NCI-H2196 (cell line): Measurements from ENCODE around the gene COL23A1.
"Not testable (repeated sequence)": the region's sequence is repeated elsewhere in the genome, so short reads cannot be mapped to it uniquely, and the experiment has no call there.

Experiments used
- DNase-seq: peaks from one replicate; lab custom pipeline; 2025; ENCODE audit not compliant: unreplicated experiment; lab: John Stamatoyannopoulos, UW

The COL23A1 gene

DNA sequence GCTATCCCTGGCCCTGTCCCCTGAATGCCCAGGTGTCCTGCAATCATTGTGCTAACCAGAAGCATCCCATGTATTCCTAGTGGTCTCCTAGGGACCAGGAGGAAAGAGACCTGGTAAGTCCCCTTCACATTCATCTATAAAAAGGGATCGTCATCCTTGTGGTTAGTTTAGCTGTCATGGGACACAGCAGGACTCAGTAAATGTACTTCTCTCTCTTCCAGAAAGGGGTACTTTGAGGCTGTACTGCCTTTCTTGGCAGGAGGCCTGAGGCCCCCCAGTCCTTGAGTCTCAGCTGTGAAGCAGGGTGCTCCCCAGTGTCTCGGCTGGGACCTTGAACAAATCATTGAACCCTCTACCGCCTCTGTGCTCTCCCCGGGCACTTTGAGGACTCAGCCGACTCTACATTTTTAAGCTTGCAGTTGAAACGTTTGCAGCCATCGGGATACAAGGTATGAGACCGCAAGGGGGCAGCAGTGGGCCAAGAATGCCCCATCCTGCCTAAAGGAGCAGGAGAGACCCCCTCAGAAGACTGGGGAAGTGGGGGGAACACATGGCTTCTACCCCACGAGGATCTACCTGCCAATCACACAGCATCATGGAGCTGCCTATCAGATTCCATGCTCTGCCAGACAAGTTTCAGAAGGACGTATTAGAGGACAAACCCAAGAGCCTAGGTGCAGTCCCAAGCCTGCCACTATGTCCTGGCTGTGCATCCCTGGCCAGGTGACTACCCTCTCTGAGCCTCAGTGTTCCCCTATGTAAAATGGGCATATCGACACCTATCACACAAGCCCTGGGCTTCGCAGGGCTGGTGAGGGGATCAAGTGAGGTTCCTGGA lies 355.2 kb downstream of the COL23A1 start:
- peak; percentile 40 for DNase-seq

DNA sequence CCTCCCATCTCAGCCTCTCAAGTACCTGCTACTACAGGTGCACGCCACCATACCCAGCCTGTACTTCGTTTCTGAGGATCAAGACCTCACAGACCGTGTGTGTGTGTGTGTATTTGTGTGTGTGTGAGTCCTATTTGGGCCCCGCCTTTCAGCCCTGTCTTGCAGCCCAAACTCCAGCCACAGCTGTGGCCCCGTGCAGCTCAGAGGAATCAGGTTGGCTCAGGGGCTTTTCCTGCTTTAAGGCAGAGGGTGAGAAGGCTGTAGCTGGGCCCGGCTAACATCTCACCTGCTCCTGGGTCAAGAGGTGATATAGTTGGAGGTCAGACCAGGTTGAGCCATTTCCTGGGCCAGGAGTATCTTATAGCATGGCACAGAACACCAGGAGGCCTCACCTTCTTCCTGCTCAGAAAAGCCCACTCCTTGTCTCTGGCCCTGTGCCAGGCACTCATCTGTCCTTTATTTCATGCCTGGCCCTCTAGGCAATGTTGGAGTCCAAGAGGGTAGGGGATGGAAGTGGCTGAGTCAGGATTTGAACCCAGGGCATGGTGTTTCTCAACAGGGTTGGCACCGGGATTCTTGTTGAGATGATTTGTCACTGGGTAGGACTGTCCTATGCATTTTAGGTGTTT lies 356.0 kb downstream of the COL23A1 start:
- DNase-seq: no peak

DNA sequence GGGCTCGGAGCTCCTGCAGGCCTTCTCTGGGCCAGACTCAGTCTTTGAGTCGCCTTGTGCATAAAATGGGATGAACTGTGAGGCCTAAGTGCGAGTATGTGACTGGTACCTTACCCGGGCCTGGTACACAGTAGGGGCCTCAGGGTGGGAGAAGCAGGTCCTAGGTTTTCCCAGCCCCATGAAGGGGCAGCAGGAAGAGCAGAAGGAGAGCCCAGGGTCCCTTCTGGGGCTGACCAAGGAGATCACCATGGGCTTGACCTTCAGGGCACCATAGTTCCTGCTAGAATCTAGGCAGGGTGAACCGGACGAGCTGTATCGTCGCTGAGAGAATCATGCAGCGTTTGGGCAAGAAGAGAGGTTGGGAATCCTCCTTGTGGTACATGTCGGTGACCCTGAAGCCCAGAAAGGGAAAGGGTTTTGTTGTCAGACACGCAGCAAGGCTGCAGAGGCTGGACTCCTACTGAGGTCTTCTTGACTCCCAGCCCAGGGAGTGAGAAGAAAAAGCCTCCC lies 357.2 kb downstream of the COL23A1 start:
- DNase-seq: no peak

DNA sequence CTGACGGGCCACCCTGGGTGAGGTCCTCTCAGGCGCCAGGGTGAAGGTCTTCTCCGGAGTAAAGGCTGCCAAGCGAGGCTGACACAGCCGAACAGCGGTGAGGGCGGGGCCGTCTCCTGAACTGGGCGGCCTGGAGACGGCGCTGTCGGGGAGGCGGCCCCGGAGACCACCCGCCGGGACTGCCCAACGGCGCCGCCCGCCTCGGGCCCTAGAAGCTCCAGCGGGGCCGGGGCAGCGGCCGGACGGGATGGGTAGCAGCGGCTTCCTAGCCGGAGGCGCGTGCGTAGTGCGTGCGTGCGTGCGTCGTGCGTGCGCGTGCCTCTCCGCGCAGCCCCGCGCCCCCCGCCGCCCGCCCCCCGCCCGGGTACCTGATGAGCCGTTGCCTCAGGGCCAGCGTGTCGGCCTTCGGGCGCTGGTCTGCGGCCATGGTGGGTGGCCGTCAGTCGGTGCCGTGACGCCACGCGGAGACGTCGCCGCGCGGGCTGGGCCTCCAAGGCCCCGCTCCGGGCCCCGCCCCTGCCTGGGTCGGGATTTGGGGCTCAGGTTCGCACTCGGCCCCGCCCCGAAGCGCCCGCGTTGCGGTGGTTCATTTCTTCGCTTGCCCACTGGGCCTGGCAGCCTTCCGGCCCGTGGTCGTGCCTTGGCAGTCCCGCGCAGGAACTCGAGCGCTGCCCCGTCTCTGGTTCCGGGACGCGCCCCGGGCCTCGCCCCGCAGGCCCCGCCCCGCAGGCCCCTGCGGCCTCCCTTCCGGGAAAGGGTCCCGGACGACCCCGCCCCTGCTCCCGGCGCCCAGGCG lies 357.9 kb downstream of the COL23A1 start, which contains the start of gene PHYKPL:
Gene PHYKPL (minus strand): TSS at position 679 of the 796 bp plus-strand sequence. CDS start 252 bp downstream, at position 427.
- peak; percentile 82 for DNase-seq

DNA sequence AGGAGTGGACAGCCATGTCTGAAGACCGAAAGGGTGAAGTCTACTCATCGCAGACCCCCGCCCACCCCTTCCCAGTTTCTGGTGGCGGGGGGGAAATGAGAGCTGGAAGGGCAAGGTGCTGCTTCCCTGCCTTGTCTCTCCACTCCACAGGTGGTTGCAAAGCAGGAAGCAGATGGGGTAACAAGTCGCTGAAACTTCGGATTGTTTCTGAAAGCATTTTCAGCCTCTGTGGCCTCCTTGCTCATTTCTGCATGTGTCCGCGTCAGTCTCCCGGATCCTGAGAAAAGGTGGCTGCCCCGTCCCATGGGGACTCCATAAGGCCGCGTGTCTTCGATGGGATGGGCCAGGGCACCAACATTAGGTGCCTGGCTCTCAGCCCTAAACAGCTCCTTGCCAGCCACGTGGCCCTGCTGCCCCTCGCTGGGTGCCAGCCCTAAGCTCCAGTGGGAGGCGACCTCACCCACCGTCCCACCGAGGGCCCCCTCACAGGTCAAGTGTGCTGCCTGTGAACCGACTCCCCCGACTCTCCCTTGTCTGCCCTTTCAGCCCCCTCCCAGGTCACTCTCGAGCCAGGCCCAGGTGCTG lies 358.6 kb downstream of the COL23A1 start:
- DNase-seq: no peak

DNA sequence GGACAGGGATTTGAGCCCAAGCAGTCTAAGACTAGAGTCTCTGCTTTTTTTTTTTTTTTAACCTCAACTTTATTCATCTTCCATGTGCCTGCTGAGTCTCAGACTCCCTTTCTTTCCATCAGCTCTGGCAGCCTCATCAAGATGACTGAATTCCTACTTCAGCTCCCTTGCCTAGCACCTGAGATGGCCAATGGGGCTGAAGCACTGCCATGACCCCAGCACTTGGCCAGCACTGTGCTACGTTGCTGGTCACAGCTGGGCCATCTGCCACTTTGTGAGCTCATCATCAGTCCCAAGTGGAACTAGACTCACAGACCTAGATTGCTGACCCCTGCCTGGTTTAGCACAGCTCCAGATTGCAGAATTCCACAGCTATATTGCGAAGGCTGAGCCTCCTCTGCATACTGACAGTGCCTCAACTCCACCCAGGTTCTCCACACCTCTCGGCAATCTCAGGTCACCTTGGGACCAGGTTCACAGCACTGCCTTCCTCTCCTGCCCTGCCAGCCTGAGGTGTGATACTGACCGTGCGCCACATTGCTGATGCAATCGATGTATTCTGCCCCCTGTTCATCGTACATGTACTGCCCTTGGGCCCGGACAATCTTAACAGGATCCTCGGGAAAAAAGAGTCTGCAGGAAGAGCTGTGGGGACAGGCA lies 359.2 kb downstream of the COL23A1 start:
- no peak for DNase-seq

DNA sequence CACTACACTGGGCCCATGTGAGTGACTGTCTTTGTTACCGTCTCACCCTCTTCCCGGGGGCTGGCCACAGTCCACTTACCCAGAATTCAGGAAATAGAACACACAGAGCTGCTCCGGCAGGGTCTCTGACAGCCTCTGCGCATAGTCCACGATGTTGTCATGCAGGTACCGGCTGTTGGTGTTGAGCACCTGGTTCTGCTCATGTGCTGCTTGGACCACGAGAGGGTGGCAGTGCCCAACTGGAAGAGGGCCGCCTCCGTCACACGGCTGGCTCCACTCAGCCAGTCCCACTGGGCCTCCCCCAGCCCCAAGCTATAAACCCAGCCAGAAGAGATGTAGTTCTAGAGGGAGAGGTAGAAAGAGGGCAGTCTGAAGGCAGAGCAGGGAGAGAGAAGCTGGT lies 360.3 kb downstream of the COL23A1 start:
- DNase-seq: no peak

DNA sequence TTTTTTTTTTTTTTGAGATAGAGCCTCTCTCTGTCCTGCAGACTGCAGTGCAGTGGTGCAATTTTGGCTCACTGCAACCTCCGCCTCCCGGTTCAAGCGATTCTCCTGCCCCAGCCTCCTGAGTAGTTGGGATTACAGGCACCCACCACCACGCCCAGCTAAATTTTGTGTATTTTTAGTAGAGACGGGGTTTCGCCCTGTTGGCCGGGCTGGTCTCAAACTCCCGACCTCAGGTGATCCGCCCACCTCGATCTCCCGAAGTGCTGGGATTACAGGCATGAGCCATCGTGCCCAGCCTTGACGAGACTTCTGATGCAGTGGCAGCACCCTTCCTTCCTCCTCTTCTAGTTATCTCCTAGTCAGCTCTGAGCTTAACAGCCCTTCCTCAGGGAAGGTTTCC lies 361.1 kb downstream of the COL23A1 start:
- not testable (repeated sequence) for DNase-seq

DNA sequence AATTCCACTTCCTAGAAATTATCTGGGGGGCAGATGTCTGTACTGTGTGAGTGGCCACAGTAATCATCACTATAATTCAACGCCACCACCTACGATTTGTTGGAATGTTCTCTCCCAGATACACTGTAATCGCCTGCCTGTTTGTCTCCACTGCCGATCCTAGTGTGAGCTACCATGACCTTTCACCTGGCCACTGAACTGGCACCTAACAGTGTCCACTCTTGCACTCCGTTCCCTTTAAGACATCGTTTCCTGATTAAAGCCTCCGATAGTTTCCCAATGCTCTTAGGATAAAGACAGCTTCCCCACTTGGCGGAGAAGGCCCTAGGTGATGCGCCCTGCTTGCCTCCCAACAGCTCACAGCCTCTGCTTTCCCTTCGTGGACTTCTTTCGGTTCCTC lies 361.6 kb downstream of the COL23A1 start:
- DNase-seq: no peak

DNA sequence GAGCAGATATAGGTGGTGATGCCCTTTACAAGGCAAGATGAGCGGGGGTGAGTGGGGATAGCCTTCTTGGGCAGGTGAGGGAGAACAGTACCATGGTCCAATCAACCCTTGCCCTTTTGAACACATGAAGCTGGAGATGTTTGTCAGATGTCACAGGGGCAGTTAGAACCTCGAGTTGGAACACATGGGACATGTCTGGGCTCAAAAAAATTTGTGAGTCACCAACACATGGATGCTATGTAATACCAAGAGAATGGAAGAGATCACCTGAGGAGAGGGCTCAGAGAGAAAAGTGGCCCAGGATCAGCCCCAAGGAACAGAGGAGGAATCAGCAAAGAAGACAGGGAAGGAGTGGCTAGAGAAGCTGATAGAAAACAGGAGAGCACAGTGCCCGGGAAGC lies 362.3 kb downstream of the COL23A1 start:
- no peak for DNase-seq

DNA sequence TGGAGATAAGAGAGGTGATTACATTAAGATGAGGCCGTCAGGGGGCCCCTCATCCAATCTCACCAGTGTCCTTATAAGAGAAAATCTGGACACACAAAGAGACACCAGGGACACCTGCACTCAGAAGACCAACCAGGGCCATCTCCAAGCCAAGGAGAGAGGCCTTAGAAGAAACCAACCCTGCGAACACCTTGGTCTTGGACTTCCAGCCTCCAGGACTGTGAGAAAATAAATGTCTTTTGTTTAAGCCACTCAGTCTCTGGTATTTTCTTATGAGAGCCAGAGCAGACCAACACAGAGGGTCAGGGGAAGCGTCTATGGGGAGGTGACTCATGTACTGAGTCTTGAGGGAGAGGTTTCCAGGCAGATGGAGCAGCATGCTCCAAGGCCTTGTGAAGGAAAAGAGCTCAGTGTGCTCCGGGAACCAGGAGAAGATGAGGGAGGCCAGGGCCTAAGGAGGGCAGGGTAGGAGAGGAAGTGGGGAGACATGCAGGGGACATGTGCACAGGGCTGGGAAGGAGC lies 363.0 kb downstream of the COL23A1 start:
- DNase-seq: no peak

DNA sequence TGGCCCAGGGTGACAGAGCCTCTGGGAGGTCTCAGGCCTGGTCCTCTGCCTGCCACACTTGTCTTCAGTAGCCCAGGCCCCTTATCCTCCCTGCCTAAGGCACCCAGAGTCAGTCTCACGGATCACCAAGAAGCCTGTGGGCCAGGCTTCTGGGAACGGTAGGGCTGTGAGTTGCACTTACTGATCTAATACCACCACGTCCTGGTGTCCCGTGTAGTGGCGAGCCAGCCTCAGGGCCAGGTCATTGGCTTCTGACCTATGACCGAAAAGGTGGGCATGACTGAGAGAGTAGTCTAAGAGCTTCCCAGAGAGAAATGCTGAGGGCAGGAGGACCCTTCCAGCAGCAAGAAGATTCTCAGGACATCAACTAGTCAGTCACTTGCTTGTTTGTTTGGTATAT lies 365.0 kb downstream of the COL23A1 start:
- DNase-seq: no peak

DNA sequence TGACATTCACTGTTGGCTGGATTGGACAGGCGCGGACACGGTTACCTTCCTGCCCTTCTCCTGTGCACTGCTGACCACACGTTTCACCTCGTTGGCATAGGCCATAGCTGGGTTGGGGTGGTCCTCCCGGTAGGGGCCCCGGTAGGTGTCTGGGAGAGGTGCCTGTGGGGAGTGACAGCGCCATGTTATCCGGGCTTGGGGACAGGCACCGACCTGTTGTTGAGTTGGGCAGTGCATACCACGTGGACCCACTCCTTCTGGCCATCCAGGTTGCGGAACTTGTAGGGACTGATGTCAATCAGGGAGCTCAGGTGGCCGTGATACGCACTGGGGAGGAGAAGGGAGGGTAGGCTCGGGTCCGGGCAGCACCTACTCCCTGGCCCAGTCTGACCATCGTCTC lies 365.8 kb downstream of the COL23A1 start:
- DNase-seq: no peak

DNA sequence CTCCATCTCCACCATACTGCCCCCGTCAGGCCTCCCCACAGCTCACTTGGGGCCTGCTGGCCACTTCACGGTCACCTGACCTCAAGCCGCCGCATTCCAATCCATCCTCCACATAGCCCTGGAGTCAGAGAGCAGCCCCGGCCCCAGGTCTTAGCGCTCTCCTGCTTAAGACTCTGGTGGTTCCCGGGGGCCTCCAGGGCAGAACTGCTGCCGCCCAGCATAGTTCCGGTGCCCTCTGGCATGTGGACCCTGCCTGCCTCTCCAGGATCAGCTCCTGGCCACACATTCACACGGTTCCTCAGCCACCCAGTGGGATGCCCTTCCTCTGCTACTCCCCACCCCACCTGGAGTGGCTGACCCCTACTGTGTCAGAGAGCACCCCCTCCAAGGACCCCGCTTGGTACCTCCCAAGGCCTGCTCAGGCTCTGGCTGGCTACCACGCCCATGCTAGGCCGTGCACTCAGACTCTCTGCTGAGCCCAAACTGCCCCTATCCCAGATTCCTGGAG lies 366.3 kb downstream of the COL23A1 start:
- DNase-seq: no peak

DNA sequence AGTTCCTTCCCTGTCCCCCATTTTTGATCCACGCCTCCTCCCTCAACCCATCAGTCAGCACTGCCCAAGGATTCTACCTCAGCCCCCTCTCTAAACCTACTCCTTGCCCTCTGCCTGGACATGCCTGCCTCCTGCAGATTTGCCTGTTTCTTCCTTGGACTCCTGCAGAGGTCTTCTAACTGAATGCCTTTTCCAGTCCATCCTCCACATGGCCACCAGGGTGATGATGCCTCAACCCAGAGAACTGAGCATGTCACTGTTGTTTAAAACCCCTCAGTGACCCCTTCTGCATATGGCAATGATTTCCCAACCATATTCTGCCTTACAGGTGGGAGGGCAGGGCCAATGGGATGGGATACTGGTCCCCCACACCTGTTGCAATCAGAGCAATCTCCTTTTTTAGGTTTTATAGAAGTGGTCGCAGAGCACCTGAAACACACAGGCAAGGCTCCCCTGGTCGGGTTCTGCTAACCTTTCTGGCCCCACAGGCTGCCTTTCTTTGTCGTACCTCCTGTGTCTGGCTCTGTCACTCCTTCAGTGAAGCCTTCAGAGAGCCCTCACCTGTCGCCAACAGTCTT lies 366.9 kb downstream of the COL23A1 start:
- DNase-seq: no peak

DNA sequence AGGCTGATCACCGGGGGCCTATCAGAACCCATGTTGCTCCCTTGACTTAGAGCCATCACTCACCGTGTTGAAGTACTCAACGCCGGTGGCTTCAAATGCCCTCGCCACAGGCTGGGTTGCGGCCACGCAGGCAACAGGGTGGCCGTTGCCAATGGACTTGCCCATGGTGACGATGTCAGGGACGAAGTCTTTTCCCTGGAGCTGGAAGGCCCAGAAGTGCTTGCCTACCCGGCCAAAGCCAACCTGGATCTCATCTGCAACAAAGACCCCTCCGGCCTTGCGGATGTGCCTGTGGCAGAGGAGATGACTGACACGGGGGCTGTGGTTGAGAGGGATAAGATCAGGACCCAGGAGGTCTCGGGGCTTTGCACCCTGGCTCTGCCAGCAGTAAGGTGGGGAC lies 367.9 kb downstream of the COL23A1 start:
- no peak for DNase-seq

DNA sequence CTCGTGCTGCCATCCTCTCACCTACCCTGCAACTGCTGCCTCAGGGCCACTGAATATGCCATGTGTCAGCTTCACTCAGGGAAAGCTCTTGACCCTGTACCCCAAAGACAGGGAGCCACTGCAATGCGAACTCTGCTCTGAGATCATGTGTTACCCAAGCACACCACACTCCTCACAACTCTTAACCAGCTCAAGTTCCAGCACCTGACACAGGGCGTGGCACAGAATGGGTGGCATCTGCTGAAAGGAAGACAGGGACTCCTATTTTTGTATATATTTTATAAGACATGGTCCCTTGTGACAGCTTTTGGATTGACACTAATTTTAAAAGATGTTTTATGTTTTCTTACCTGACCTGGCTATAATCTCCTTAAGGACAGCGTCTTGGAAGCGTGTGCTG lies 368.3 kb downstream of the COL23A1 start:
- no peak for DNase-seq

DNA sequence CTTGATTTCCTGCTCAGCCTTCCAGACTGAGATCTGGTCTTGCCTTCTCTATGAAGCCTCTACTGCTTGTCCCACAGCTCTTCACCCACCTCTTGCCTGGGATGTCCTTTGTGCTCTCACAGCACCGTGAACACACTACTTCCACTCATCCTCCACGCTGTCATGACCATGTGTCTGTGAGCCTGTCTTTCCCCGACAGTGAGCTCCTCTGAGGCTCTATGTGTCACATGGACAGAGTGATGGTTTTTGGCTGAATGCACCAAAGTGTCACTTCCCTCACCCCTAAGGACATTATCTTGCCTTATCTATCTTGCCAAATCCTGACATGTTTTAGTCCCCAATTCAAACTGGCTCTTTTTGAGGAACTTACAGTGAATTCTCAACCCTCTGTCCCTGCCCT lies 368.9 kb downstream of the COL23A1 start:
- no peak for DNase-seq

DNA sequence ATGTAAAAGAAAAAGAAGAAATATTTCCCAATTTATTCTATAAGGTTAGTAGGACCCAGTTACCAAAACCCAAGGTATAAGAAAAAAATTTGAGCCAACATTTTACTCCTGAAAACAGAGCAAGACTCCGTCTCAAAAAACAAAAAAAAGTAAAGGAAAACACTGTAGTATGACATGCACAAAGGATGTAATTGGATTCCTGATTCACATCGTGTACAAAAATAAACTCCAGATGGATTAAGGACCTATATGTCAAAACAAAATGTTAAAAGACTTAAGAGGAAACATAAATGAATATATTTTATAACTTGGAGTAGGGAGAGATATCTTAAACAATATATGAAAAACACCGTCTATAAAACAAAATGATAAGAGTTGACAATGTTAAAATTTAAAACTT lies 371.4 kb downstream of the COL23A1 start:
- DNase-seq: no peak

DNA sequence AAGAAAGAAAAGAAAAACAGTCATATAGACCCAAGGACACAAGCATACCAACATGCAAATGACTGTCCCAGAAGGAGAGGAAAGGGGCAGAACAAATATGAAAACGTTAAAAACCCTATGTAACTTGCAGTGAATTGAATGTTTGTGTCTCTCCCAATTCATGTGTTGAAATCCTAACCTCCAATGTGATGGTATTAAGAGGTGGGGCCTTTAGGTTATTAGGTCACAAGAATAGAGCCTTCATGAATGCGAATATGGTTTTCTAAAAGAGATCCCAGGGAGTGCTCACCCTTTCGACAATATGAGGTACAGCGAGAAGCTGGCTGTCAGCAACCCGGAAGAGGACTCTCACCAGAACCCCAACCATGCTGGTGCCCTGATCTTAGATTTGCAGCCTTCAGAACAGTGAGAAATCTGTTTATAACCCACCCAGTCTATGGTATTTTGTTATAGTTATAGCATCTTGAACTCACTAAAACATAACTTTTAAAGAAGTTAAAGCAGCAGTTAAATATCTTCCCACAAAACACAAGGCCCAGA lies 371.9 kb downstream of the COL23A1 start:
- DNase-seq: no peak
